A172 (cell line): ENCODE measurements around the gene TMUB2. TPM values are rescaled to one million over a fixed set of nuclear protein-coding genes. Genes with fewer than 3 reads are reported as not detected.
"Not testable (repeated sequence)": the region's sequence is repeated elsewhere in the genome, so short reads cannot be mapped to it uniquely, and the experiment has no call there.

Source experiments
- DNase-seq: peaks from one replicate; pipeline ENCODE4 v3.0.0-alpha.2; 2015; ENCODE audit warnings: low spot score
- total RNA-seq: library from RNA; depleted of rRNA; stranded (reverse); fragments of >200 nt; shearing (Covaris generic); gene quantifications from 2 replicates; pipeline ENCODE4 v1.2.3, GENCODE V29; 2014; rRNA removed

Gene TMUB2
- total RNA-seq, 1 experiment from 2014 or later = 32.9 TPM

- DNase-seq = no peak
Observed at GRCh38 chr17:44219108-44219615, 32.4 kb downstream of the TMUB2 start.

DNA sequence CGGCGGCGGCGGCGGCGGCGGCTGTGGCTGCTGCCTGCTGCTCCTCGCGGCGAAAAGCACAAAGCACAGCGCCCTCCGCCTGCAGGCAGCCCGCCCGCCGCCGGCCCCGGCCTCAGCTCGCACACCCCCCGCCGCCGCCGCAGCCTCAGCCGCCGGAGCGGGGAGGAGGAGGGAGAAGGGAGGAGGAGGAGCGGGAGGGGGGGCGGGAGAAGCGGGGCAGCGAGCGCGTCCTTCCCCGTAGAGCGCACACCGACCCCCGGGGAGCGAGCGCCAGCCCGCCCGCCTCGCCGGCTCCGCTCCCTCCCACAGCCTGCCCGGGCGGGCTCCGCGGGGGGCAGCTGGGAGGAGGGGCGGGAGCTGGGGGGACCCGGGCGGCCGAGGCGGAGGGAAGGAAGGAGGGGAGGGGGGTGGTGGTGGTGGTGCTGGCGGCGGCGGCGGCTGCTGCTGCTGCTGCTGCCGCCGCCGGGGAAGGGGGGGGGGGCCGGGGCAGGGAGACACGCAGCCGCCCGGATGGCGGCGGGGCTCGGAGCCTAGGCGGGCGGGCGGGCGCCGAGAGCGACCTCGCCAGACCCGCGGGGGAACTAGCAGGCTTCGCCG lies 32.9 kb downstream of the TMUB2 start, which contains the start of gene UBTF:
Gene UBTF, minus strand, starts transcription at position 60 of the 597 bp plus-strand sequence. CDS start 1,446 bp downstream, outside the sequence.
- peak; percentile 40 for DNase-seq

DNA sequence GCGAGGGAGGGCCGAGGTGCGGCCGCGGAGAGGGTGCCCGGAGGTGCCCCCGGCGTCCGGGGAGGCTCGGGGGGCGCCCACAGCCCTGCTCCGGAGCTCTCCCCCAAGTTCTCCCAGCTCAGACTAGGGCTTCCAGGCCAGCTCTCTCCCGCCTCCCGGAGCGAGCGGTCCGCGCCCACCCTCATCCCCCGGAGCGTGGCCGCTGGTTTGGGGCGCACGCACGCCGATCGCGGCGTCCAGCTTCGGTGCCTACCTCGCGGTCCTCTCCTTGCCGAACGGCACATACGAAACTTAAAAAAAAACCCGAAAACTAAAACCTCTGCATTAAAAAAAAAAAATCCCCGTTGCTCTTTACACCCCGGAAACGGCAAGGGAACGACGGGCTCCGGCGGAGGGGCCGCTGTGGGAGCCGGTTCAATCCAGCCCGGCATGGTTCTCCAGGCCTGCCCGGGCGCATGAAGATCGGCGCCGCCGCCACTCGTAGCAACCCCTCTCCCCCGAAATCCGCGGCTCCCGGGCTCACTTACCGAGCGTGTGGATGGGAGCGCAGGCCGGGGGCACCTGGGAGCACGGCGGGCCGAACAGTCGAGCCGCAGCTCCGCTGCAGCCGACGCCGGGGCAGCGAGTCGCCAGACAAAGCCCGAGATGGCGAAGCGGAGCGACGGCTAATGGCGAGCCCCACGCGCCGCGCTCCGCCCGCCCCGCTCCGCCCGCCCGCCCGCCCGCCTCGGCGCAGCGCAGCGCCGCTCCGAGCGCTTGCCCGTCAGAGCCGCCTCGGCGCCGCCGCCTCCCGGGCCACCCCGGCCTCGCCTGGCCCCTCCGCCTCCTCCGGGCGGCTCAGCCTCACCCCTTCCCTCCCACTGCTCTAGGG lies 33.7 kb downstream of the TMUB2 start:
- no peak for DNase-seq

- DNase-seq = peak; percentile 57
Observed at GRCh38 chr17:44221084-44221861, 34.5 kb downstream of the TMUB2 start.

DNA sequence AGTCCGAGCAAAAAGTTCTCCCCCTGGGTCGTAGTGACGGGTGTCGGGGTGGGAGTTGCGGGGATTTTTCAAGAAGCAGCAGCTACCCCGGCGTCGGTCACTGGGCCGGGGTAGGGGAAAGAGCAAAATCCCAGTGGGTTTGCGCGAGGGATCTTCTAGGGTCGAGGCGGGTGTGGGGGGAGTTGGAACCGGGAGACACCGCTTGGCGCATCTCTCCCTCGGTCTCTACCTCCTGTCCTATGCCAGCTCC lies 35.0 kb downstream of the TMUB2 start:
- no peak for DNase-seq

GRCh38 chr17:44222112-44222869 lies 35.5 kb downstream of the TMUB2 start:
- peak; percentile 38 for DNase-seq

GRCh38 chr17:44223541-44224071 lies 36.8 kb downstream of the TMUB2 start:
- DNase-seq = no peak

- DNase-seq = no peak
Observed at GRCh38 chr17:44229090-44229489, 42.3 kb downstream of the TMUB2 start.

DNA sequence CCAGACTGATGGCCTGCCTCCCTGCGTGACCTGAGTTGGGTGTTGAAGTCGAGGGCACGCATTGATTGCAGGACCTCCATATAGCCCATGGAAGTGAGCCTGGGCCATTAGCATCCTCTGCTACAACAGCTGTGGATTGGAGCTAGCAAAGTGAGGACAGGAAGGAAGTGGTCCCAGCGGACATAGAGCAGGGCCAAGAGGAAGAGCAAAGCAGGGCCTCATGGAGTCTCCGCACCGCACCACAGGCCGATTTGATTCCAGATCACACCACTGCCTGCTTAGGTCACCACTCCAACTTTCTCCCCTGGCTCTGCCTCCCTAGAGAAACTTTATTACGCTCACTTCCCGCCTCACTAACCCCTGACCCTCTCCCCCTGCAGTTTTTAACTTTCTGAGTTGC lies 43.4 kb downstream of the TMUB2 start:
- no peak for DNase-seq

GRCh38 chr17:44232061-44232460 lies 45.3 kb downstream of the TMUB2 start:
- DNase-seq = no peak

DNA sequence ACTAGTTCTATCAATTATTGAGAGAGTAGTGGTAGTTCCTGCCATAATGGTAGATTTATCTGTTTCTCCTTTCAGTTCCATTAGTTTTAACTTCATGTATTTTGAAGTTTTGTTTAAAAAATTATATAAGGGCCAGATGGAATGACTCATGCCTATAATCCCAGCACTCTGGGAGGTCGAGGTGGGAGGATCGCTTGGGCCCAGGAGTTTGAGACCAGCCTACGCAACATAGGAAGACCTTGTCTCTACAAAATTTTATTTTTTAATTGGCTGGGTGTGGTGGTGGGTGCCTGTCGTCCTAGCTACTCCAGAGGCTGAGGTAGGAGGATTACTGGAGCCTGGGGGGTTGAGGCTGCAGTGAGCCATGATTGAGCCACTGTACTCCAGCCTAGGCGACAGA lies 46.8 kb downstream of the TMUB2 start:
- DNase-seq = no peak

DNA sequence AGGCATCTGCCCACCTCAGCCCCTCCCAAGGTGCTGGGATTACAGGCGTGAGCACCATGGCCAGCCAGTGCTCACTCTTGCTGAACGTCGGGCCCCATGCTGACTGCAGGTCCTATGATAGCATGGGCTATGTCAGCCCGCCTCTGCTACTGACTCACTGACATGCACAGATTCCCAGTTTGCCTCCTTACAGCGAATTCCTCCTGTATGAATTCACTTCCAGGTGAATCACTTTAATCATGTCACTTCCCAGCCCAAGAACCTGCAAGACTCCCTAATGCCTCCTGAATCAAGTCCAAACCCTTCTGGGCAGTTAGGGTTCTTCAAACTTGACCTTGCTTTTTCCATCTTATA lies 48.8 kb downstream of the TMUB2 start:
- DNase-seq = peak; percentile 90

DNA sequence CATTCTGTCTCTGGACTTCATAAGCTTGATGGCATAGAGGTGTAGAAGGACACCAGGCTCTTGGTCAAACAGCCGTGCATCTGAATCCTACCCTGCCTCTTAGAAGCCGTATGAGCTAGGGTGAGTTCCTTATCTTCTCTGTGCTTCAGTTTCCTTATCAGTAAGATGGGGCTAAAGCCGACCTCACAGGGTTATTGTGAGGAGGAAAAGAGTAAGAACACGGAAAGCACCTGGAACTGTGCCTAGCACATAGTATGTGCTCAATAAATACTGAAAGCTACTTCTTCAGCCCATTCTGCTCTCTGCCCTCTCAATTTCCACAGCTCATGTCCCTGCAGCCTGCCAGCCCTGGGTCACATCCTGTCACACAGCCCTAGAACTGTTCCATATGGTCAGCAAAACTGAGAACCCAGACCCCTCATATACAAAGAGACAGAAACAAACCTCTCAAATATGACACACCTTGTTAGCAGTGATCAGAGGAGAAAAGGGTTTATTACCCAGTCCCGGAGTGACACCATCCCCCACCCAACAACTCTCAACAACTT lies 49.7 kb downstream of the TMUB2 start:
- DNase-seq = no peak

DNA sequence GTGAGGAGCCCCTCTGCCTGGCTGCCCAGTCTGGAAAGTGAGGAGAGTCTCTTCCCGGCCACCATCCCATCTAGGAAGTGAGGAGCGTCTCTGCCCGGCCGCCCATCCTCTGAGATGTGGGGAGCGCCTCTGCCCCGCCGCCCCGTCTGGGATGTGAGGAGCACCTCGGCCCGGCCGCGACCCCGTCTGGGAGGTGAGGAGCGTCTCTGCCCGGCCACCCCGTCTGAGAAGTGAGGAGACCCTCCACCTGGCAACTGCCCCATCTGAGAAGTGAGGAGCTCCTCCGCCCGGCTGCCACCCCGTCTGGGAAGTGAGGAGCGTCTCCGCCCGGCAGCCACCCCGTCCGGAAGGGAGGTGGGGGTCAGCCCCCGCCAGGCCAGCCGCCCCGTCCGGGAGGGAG lies 51.1 kb downstream of the TMUB2 start:
- DNase-seq = not testable (repeated sequence)

DNA sequence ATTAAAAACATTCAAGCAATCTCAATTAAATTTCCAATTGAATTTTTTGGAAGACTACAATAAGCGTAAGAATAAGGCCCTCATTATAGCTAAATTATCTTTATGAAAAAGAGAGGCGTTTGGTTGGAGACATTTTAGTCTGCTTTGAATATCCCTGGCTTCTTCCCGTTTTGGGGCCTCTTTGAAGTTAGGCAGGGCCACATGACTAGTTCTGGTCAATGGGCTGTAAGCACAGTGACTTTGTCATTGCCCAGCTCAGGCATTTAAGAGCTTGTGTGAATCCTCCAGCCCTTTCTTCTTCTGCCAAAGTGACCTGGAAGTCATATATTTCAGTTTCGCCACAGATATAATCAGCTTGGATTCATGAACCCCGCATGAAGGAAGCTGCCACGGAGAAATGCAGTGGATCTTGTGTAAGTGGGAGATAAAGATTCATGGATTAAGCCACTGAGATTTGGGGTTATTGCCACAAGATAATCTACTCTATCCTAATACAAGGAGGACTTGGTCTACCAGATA lies 54.4 kb downstream of the TMUB2 start:
- DNase-seq = no peak

Other genes starting within 250 kb of the TMUB2 start
- gene PPY, start 244.5 kb upstream of the TMUB2 start, total RNA-seq = not detected in 2 replicates
- not detected in 2 replicates for gene PYY, start 233.0 kb upstream of the TMUB2 start, total RNA-seq
- 1.1 and 1.4 TPM in 2 replicates for gene NAGS, start 182.3 kb upstream of the TMUB2 start, total RNA-seq
- gene TMEM101, start 172.0 kb upstream of the TMUB2 start, total RNA-seq = 48.3 and 73.8 TPM in 2 replicates
- gene LSM12, start 120.3 kb upstream of the TMUB2 start, total RNA-seq = 49.8 and 62.1 TPM in 2 replicates
- 79.4 and 89.1 TPM in 2 replicates for gene G6PC3, start 116.2 kb upstream of the TMUB2 start, total RNA-seq
- 33.8 and 41.0 TPM in 2 replicates for gene HDAC5, start 63.3 kb upstream of the TMUB2 start, total RNA-seq
- 4.9 and 7.7 TPM in 2 replicates for gene HROB, start 45.0 kb upstream of the TMUB2 start, total RNA-seq
- gene ASB16, start 16.3 kb upstream of the TMUB2 start, total RNA-seq = 0.29 TPM in 1 of 2 replicates, not detected in the other
- gene ATXN7L3, start 12.9 kb downstream of the TMUB2 start, total RNA-seq = 44.3 and 54.5 TPM in 2 replicates
- 67.4 and 75.3 TPM in 2 replicates for gene UBTF, start 32.7 kb downstream of the TMUB2 start, total RNA-seq
- not detected in 2 replicates for gene SLC4A1, start 81.2 kb downstream of the TMUB2 start, total RNA-seq
- 0.86 TPM in 1 of 2 replicates, not detected in the other for gene RUNDC3A, start 121.6 kb downstream of the TMUB2 start, total RNA-seq
- gene SLC25A39, start 137.9 kb downstream of the TMUB2 start, total RNA-seq = 190 and 199 TPM in 2 replicates
- gene GRN, start 158.3 kb downstream of the TMUB2 start, total RNA-seq = 285 and 293 TPM in 2 replicates
- 24.5 and 31.1 TPM in 2 replicates for gene FAM171A2, start 176.9 kb downstream of the TMUB2 start, total RNA-seq
- gene ITGA2B, start 202.7 kb downstream of the TMUB2 start, total RNA-seq = 0.05 and 0.36 TPM in 2 replicates